K562 (cell line): ENCODE data around the gene FAM111B. TPM values are rescaled to one million over a fixed set of nuclear protein-coding genes. Genes with fewer than 3 reads are reported as not detected.
"Not testable (repeated sequence)": the region's sequence is repeated elsewhere in the genome, so short reads cannot be mapped to it uniquely, and the experiment has no call there.

Source experiments
- ATAC-seq: fragments of 200-7000 bp; cut with Tn5 transposase; 3 replicates; pipeline ENCODE4 v1.9.1; 2020; ENCODE audit warnings: moderate library complexity
- BruUV-seq: library from RNA; stranded (reverse); fragments of 400-500 nt; replicated peaks from 2 replicates; lab custom pipeline; 2021; lab: Mats Ljungman, UMichigan
- CTCF ChIA-PET: fragments of 300-600 bp; formaldehyde crosslinking; extraction: SDS; loops from one replicate; lab custom pipeline; 2021; ENCODE audit warnings: low intra/inter-chr PET ratio; lab: Yijun Ruan, JAX
- POLR2A ChIA-PET: fragments of 300-600, 350-650 bp; sonication (Branson Sonifier 250); formaldehyde crosslinking; extraction: SDS; loops from one replicate; lab custom pipeline; 2021; ENCODE audit warnings: antibody characterized with exemption, inconsistent platforms; lab: Yijun Ruan, JAX
- DNase-seq, 4 experiments: peaks; one replicate each; pipeline versions ENCODE4 v3.0.0 to v3.0.0-alpha.2; 2011 to 2018; ENCODE audit warnings: low spot score in 3 of 4, mixed read lengths in 3 of 4; ENCODE audit errors: extremely low read depth in 1 of 4
- FAIRE-seq: peaks from 2 replicates; lab custom pipeline; 2011; peaks lifted over from hg19 to GRCh38; lab: Jason Lieb, UNC
- H2AFZ ChIP-seq: 2 replicates; pipeline ENCODE4 v1.6.0; 2011; ENCODE audit warnings: low read depth, low read length, control low read depth, inconsistent platforms
- H3K27ac ChIP-seq: fragments of 200-600 bp; 3 replicates; pipeline ENCODE4 v1.8.0; 2011; ENCODE audit warnings: low read depth, mild to moderate bottlenecking, control low read depth, inconsistent platforms, low read length, moderate library complexity, mixed read lengths; ENCODE audit errors: extremely low read depth
- H3K27me3 ChIP-seq, 2 experiments: fragments of 300-600 bp in 1 of 2; 2 replicates in 1 of 2; 3 replicates in 1 of 2; pipeline versions ENCODE4 v1.6.0 to v1.8.0; 2011; ENCODE audit warnings: inconsistent platforms in 2 of 2, low read length in 2 of 2, mild to moderate bottlenecking in 1 of 2, mixed read lengths in 1 of 2, moderate library complexity in 1 of 2; ENCODE audit not compliant: control insufficient read depth in 2 of 2, insufficient read depth in 2 of 2
- H3K36me3 ChIP-seq: fragments of 300-600 bp; 3 replicates; pipeline ENCODE4 v1.8.0; 2011; ENCODE audit warnings: mild to moderate bottlenecking, low read length, inconsistent platforms; ENCODE audit not compliant: control insufficient read depth, insufficient read depth
- H3K4me1 ChIP-seq, 2 experiments: fragments of 200-600 bp in 1 of 2; replicated peaks in 1 of 2; 2 replicates in 1 of 2; 3 replicates in 1 of 2; pipeline versions ENCODE4 v1.5.1 to v1.8.0; 2011; ENCODE audit warnings: inconsistent platforms in 2 of 2, low read length in 2 of 2, mild to moderate bottlenecking in 1 of 2, mixed read lengths in 1 of 2, moderate library complexity in 1 of 2; ENCODE audit not compliant: control insufficient read depth in 2 of 2, insufficient read depth in 2 of 2
- H3K4me2 ChIP-seq: 2 replicates; pipeline ENCODE4 v1.6.1; 2011; ENCODE audit warnings: low read length, control low read depth, inconsistent platforms, mixed read lengths; ENCODE audit not compliant: insufficient read depth
- H3K4me3 ChIP-seq: fragments of 200-600 bp; sonication (generic), shearing (Covaris generic); 2 replicates; pipeline ENCODE4 v1.5.1; 2016; ENCODE audit warnings: control low read depth, inconsistent platforms
- H3K79me2 ChIP-seq: fragments of 200-600 bp; 3 replicates; pipeline ENCODE4 v1.8.0; 2011; ENCODE audit warnings: low read length, inconsistent platforms; ENCODE audit not compliant: control insufficient read depth, insufficient read depth
- H3K9ac ChIP-seq, 2 experiments: 2 replicates each; pipeline versions ENCODE4 v1.6.0 to v1.6.1; 2011; ENCODE audit warnings: low read depth in 2 of 2, low read length in 2 of 2, control low read depth in 1 of 2, inconsistent platforms in 1 of 2, mild to moderate bottlenecking in 1 of 2, mixed read lengths in 1 of 2; ENCODE audit not compliant: insufficient read depth in 1 of 2
- H3K9me1 ChIP-seq: one replicate; pipeline ENCODE4 v1.6.0; 2011; ENCODE audit warnings: inconsistent platforms, mild to moderate bottlenecking, low read length, moderate library complexity; ENCODE audit not compliant: control insufficient read depth, insufficient read depth
- H3K9me3 ChIP-seq: replicated peaks from 2 replicates; pipeline ENCODE4 v1.5.1; 2011; ENCODE audit warnings: low read depth, low read length, inconsistent platforms; ENCODE audit not compliant: control insufficient read depth, insufficient read depth
- H4K20me1 ChIP-seq: replicated peaks from 2 replicates; pipeline ENCODE4 v1.6.1; 2011; ENCODE audit warnings: low read length, inconsistent platforms, mixed read lengths; ENCODE audit not compliant: control insufficient read depth, insufficient read depth
- PKNOX1 ChIP-seq: fragments of 450-650 bp; IDR thresholded peaks from 2 replicates; pipeline ENCODE4 v1.6.1; 2016
- WGBS: fragments of 100-300 bp; shearing (Covaris generic); methylation state at CpG from one replicate; pipeline ENCODE4 v1.1.6; 2016; ENCODE audit warnings: low coverage, mixed read lengths; ENCODE audit not compliant: insufficient coverage; ENCODE audit errors: missing lambda C conversion rate; 5-methylcytosine and 5-hydroxymethylcytosine counted together
- in situ Hi-C: fragments of 300-500 bp; cut with MboI; formaldehyde crosslinking; loops from 4 replicates; pipeline ENCODE4 v1.15.0; 2018; ENCODE audit warnings: inconsistent platforms, mixed read lengths
- intact Hi-C: fragments of 100-400 bp; cut with micrococcal nuclease; formaldehyde crosslinking; loops from 2 replicates; pipeline ENCODE4 v1.14.2; 2022
- polyA plus RNA-seq, 8 experiments: library from polyadenylated mRNA; depleted of rRNA in 4 of 8; stranded (reverse) in 5 of 8; unstranded in 3 of 8; fragments of >200 nt; fragmentation: Nextera tagmentation in 2 of 8; fragmentation: Illumina TruSeq in 1 of 8; extraction: Ambion mirVana in 2 of 8; extraction: Trizol in 1 of 8; gene quantifications; 2 replicates each; pipeline versions ENCODE4 v1.2.1 to v1.2.3, GENCODE V29; 2011 to 2014; ENCODE audit warnings: inconsistent platforms in 1 of 8, missing spikeins in 1 of 8
- total RNA-seq, 7 experiments: library from RNA; depleted of rRNA in 6 of 7; stranded (reverse); fragments of >200 nt in 6 of 7; fragmentation: Illumina TruSeq in 2 of 7; extraction: Trizol in 2 of 7; gene quantifications; 2 replicates each; pipeline versions ENCODE4 v1.2.1 to v1.2.3, GENCODE V29; 2011 to 2021; ENCODE audit warnings: low replicate concordance in 1 of 7
- TF ChIP-seq, protein P1 (sequence below), 2 experiments: IDR thresholded peaks; 2 replicates each; pipeline ENCODE4 v1.6.1; 2011; ENCODE audit warnings: borderline replicate concordance in 1 of 2, control low read depth in 1 of 2, low read depth in 1 of 2, low read length in 1 of 2, mild to moderate bottlenecking in 1 of 2, mixed read lengths in 1 of 2, moderate library complexity in 1 of 2; ENCODE audit not compliant: insufficient read depth in 1 of 2, insufficient read length in 1 of 2, poor library complexity in 1 of 2, severe bottlenecking in 1 of 2; ENCODE audit errors: extremely low read depth in 1 of 2

FAM111B gene
- total and polyA plus RNA-seq, 9 of the 15 experiments (the other 6 are each of a cell fraction or from before 2014, with no cell fraction given), result 0.01 to 0.33 (median 0.06) TPM; not detected in 5

GRCh38 chr11:59062602-59063529 lies 44.2 kb upstream of the FAM111B start (continued):
- peak; percentile 75 for TF ChIP-seq PKNOX1
- TF ChIP-seq, protein P1, sequence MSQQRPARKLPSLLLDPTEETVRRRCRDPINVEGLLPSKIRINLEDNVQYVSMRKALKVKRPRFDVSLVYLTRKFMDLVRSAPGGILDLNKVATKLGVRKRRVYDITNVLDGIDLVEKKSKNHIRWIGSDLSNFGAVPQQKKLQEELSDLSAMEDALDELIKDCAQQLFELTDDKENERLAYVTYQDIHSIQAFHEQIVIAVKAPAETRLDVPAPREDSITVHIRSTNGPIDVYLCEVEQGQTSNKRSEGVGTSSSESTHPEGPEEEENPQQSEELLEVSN (IDR thresholded peaks at IDR 0.05; ENCODE audit: borderline replicate concordance in 1 of 2, extremely low read depth in 1 of 2, insufficient read depth in 1 of 2, insufficient read length in 1 of 2, low read depth in 1 of 2, low read length in 1 of 2, poor library complexity in 1 of 2, severe bottlenecking in 1 of 2), result peak in 1 of 2 experiments; percentile 77

- POLR2A ChIA-PET, BruUV-seq: not testable (repeated sequence)
Measured at GRCh38 chr11:59063996-59064727, 42.9 kb upstream of the FAM111B start.

More at GRCh38 chr11:59063996-59064727, 42.9 kb upstream of the FAM111B start:
- intact Hi-C loops, FAIRE-seq, H4K20me1 ChIP-seq, H3K9me1 ChIP-seq, ATAC-seq, H3K36me3 ChIP-seq, H3K27ac ChIP-seq, DNase-seq, H3K9me3 ChIP-seq, H2AFZ ChIP-seq, H3K79me2 ChIP-seq, CTCF ChIA-PET, H3K4me3 ChIP-seq, H3K4me2 ChIP-seq, H3K9ac ChIP-seq, in situ Hi-C loops, H3K4me1 ChIP-seq: not testable (repeated sequence)
- WGBS, result under 1% methylated on average over 14 of the region's 14 CpGs
- H3K27me3 ChIP-seq, result peaks cover 0 to 18% of the 10 kb centered on the region in 2 experiments; a peak in 4 of 5 replicates
